H9 (cell line): ENCODE data around the gene CMSS1. TPM values are rescaled to one million over a fixed set of nuclear protein-coding genes. Genes with fewer than 3 reads are reported as not detected.

Experiments
- DNase-seq: peaks from one replicate; pipeline ENCODE4 v3.0.0-alpha.2; 2017
- H2AFZ ChIP-seq: one replicate; pipeline ENCODE4 v1.6.1; 2013; ENCODE audit warnings: mild to moderate bottlenecking, low read length, control low read depth, moderate library complexity
- H2AK5ac ChIP-seq: 2 replicates; pipeline ENCODE4 v1.6.1; 2013; ENCODE audit warnings: low read length, control low read depth, mixed read lengths; ENCODE audit not compliant: insufficient read length
- H2BK120ac ChIP-seq: one replicate; pipeline ENCODE4 v1.6.1; 2013; ENCODE audit warnings: low read depth, mild to moderate bottlenecking, low read length, control low read depth, inconsistent platforms; ENCODE audit not compliant: poor library complexity, severe bottlenecking
- H2BK12ac ChIP-seq: 2 replicates; pipeline ENCODE4 v1.6.1; 2013; ENCODE audit warnings: low read length, control low read depth, mixed read lengths, low read depth; ENCODE audit not compliant: insufficient read length
- H2BK15ac ChIP-seq: 2 replicates; pipeline ENCODE4 v1.6.1; 2013; ENCODE audit warnings: low read depth, low read length, control low read depth
- H2BK20ac ChIP-seq: one replicate; pipeline ENCODE4 v1.6.1; 2013; ENCODE audit warnings: low read depth, mild to moderate bottlenecking, low read length, control low read depth, inconsistent platforms; ENCODE audit not compliant: poor library complexity, severe bottlenecking
- H2BK5ac ChIP-seq: 2 replicates; pipeline ENCODE4 v1.6.1; 2013; ENCODE audit warnings: low read length, control low read depth, mixed read lengths; ENCODE audit not compliant: insufficient read length
- H3K14ac ChIP-seq: 2 replicates; pipeline ENCODE4 v1.6.1; 2013; ENCODE audit warnings: low read length, control low read depth; ENCODE audit not compliant: insufficient read depth
- H3K18ac ChIP-seq: 2 replicates; pipeline ENCODE4 v1.6.1; 2013; ENCODE audit warnings: low read depth, mild to moderate bottlenecking, mixed read lengths, low read length, control low read depth; ENCODE audit not compliant: insufficient read length
- H3K23ac ChIP-seq: 2 replicates; pipeline ENCODE4 v1.6.1; 2013; ENCODE audit warnings: low read length, control low read depth, mixed read lengths, low read depth; ENCODE audit not compliant: insufficient read length
- H3K23me2 ChIP-seq: 2 replicates; pipeline ENCODE4 v1.6.1; 2013; ENCODE audit warnings: low read depth, mild to moderate bottlenecking, mixed read lengths, low read length, control low read depth; ENCODE audit not compliant: insufficient read length, poor library complexity, severe bottlenecking
- H3K27ac ChIP-seq: 2 replicates; pipeline ENCODE4 v1.5.1; 2013; ENCODE audit warnings: low read length, control low read depth, mixed read lengths, low read depth; ENCODE audit not compliant: insufficient read length
- H3K27me3 ChIP-seq: 2 replicates; pipeline ENCODE4 v1.6.1; 2013; ENCODE audit warnings: low read length, control low read depth, inconsistent platforms; ENCODE audit not compliant: insufficient read depth
- H3K4ac ChIP-seq: 2 replicates; pipeline ENCODE4 v1.6.1; 2013; ENCODE audit warnings: low read depth, mild to moderate bottlenecking, control low read depth, inconsistent platforms, low read length, moderate library complexity
- H3K4me1 ChIP-seq: 2 replicates; pipeline ENCODE4 v1.6.1; 2013; ENCODE audit warnings: low read length, control low read depth, inconsistent platforms; ENCODE audit not compliant: insufficient read depth
- H3K4me2 ChIP-seq: 2 replicates; pipeline ENCODE4 v1.6.1; 2013; ENCODE audit warnings: low read length, control low read depth, mixed read lengths; ENCODE audit not compliant: insufficient read length, insufficient read depth
- H3K56ac ChIP-seq: 2 replicates; pipeline ENCODE4 v1.6.1; 2013; ENCODE audit warnings: low read depth, mild to moderate bottlenecking, mixed read lengths, low read length, control low read depth; ENCODE audit not compliant: insufficient read length
- H3K79me1 ChIP-seq: 2 replicates; pipeline ENCODE4 v1.6.1; 2013; ENCODE audit warnings: low read depth, mild to moderate bottlenecking, moderate library complexity, low read length, control low read depth, inconsistent platforms; ENCODE audit not compliant: insufficient read depth, poor library complexity, severe bottlenecking
- H3K79me2 ChIP-seq: 2 replicates; pipeline ENCODE4 v1.6.1; 2013; ENCODE audit warnings: low read length, control low read depth, inconsistent platforms; ENCODE audit not compliant: insufficient read depth
- H3K9ac ChIP-seq: 2 replicates; pipeline ENCODE4 v1.6.1; 2013; ENCODE audit warnings: low read length, control low read depth, mixed read lengths; ENCODE audit not compliant: insufficient read length; ENCODE audit errors: extremely low read depth
- H3K9me3 ChIP-seq: one replicate; pipeline ENCODE4 v1.6.1; 2013; ENCODE audit warnings: low read depth, low read length, inconsistent platforms; ENCODE audit not compliant: control insufficient read depth
- H3T11ph ChIP-seq: one replicate; pipeline ENCODE4 v1.6.1; 2013; ENCODE audit warnings: mild to moderate bottlenecking, low read length, control low read depth, inconsistent platforms
- H4K20me1 ChIP-seq: one replicate; pipeline ENCODE4 v1.6.1; 2013; ENCODE audit not compliant: control insufficient read depth, insufficient read length, insufficient read depth
- H4K5ac ChIP-seq: 2 replicates; pipeline ENCODE4 v1.6.1; 2013; ENCODE audit warnings: low read depth, mild to moderate bottlenecking, mixed read lengths, low read length, control low read depth; ENCODE audit not compliant: insufficient read length
- H4K8ac ChIP-seq: replicated peaks from 2 replicates; pipeline ENCODE4 v1.6.1; 2013; ENCODE audit warnings: low read length, control low read depth, mixed read lengths, low read depth; ENCODE audit not compliant: insufficient read length
- H4K91ac ChIP-seq: 2 replicates; pipeline ENCODE4 v1.6.1; 2013; ENCODE audit warnings: low read depth, mild to moderate bottlenecking, moderate library complexity, mixed read lengths, low read length, control low read depth; ENCODE audit not compliant: insufficient read length
- H3K27ac Mint-ChIP-seq, 3 experiments: 2 replicates in 2 of 3; 3 replicates in 1 of 3; pipeline ENCODE4 v1.8.0; 2020 to 2021; ENCODE audit warnings: mixed read lengths in 3 of 3, mild to moderate bottlenecking in 1 of 3, moderate library complexity in 1 of 3
- H3K27me3 Mint-ChIP-seq: 2 replicates; pipeline ENCODE4 v1.8.0; 2021; ENCODE audit warnings: low read depth, mild to moderate bottlenecking, moderate library complexity, mixed read lengths
- H3K36me3 Mint-ChIP-seq, 3 experiments: 2 replicates in 2 of 3; 3 replicates in 1 of 3; pipeline ENCODE4 v1.8.0; 2020 to 2021; ENCODE audit warnings: low read depth in 3 of 3, mixed read lengths in 3 of 3; ENCODE audit not compliant: insufficient read depth in 1 of 3
- H3K4me1 Mint-ChIP-seq, 2 experiments: 2 replicates each; pipeline ENCODE4 v1.8.0; 2020; ENCODE audit warnings: mixed read lengths in 2 of 2
- H3K4me3 Mint-ChIP-seq, 2 experiments: 2 replicates in 1 of 2; 3 replicates in 1 of 2; pipeline ENCODE4 v1.8.0; 2020 to 2021; ENCODE audit warnings: mild to moderate bottlenecking in 2 of 2, mixed read lengths in 2 of 2, moderate library complexity in 1 of 2
- H3K9me3 Mint-ChIP-seq, 2 experiments: 2 replicates in 1 of 2; 3 replicates in 1 of 2; pipeline ENCODE4 v1.8.0; 2020; ENCODE audit warnings: mild to moderate bottlenecking in 2 of 2, mixed read lengths in 2 of 2, moderate library complexity in 1 of 2
- WGBS: extraction: QIAGEN DNeasy Blood & Tissue Kit; methylation state at CpG from one replicate; pipeline ENCODE4 v1.1.7; 2013; ENCODE audit warnings: missing lambda C conversion rate, low lambda C conversion rate, mixed read lengths; ENCODE audit not compliant: insufficient read length; ENCODE audit errors: extremely low coverage; 5-methylcytosine and 5-hydroxymethylcytosine counted together
- total RNA-seq: library from RNA; stranded (reverse); gene quantifications from 2 replicates; pipeline ENCODE4 v1.2.1, GENCODE V29; 2021
- TF ChIP-seq, protein P1 (sequence below): fragments of 200-600 bp; sonication (generic); conservative IDR thresholded peaks from 3 replicates; pipeline ENCODE4 v1.8.0; 2021; ENCODE audit warnings: antibody characterized with exemption, mild to moderate bottlenecking

Gene CMSS1
- total RNA-seq, 1 experiment from 2014 or later, result 61.8 TPM

DNA sequence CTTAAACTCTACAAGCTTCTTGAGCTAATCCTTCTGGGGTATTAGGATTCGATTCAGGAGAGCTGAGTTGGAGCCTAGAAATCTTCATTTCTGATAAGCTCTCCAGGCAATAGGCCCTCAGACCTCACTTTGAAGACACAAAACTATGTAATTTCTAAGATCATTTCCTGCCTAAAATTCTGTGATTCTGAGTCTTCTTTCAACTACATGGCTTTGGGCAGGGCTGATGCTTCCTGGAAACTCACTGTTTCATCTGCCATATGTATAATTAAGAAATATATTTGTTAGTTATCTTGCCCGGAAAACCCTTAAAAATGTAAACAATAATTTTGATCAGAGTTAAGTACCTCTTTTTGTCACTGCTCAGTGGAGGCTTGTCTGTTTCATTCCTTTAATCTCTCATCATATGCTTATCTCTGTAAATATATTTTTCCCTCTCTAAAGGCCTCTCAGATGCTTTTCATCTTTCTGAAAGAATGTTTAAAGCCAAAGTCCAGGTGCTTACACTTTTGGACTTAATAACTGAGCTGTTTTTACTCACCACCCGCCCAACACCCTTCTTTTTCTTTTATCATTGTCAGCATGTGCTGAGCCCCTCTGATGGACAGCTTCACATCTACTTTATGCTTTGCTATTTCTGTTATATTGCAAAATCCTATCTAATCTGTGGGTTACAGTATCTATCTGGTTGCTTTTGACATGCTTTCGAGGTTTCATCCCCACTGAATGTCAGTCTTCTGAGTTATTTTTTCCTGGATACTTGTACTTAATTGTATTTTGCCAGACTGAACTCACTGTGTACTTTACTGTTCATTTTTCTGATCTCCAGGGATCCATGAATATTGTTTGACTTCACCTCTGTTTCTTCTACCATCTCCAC, 258.4 kb downstream of the CMSS1 start:
- no peak overlapping the region for H2BK20ac ChIP-seq
- no peak overlapping the region for H3K18ac ChIP-seq
- no peak overlapping the region for H2BK12ac ChIP-seq
- no CpG with 5 or more reads among the region's 4 CpGs for WGBS
- H3K56ac ChIP-seq, result no peak overlapping the region
- H2AK5ac ChIP-seq, result no peak overlapping the region
- H4K20me1 ChIP-seq, result no peaks in the 10 kb centered on the region
- no peak overlapping the region for H3T11ph ChIP-seq
- Mint-ChIP-seq H3K4me3 (no peak overlapping the region), H3K36me3 (no peaks in the 10 kb centered on the region), H3K9me3 (no peaks in the 10 kb centered on the region), H3K27me3 (no peaks in the 10 kb centered on the region), H3K27ac (0 out of 7 replicates have a peak overlapping the region, but pooled peaks of 1 of the 3 experiments have one; percentile 3), H3K4me1 (peaks cover 18 to 22% of the 10 kb centered on the region in 2 experiments)
- H4K8ac ChIP-seq, result no peak overlapping the region
- H3K23ac ChIP-seq, result no peak overlapping the region
- no peak overlapping the region for H2BK120ac ChIP-seq
- H2AFZ ChIP-seq, result no peak overlapping the region
- H3K27me3 ChIP-seq, result no peaks in the 10 kb centered on the region
- no peak for DNase-seq
- H3K4me1 ChIP-seq, result peaks cover 5% of the 10 kb centered on the region
- no peak overlapping the region for H3K4ac ChIP-seq
- no peak overlapping the region for H3K4me2 ChIP-seq
- H3K23me2 ChIP-seq, result no peaks in the 10 kb centered on the region
- H3K79me1 ChIP-seq, result no peaks in the 10 kb centered on the region
- H4K5ac ChIP-seq, result no peak overlapping the region
- H3K27ac ChIP-seq, result no peak overlapping the region
- H2BK15ac ChIP-seq, result no peak overlapping the region
- no peaks in the 10 kb centered on the region for H3K9me3 ChIP-seq
- H4K91ac ChIP-seq, result no peak overlapping the region
- H3K9ac ChIP-seq, result no peak overlapping the region
- no peaks in the 10 kb centered on the region for H3K79me2 ChIP-seq
- TF ChIP-seq, protein P1, sequence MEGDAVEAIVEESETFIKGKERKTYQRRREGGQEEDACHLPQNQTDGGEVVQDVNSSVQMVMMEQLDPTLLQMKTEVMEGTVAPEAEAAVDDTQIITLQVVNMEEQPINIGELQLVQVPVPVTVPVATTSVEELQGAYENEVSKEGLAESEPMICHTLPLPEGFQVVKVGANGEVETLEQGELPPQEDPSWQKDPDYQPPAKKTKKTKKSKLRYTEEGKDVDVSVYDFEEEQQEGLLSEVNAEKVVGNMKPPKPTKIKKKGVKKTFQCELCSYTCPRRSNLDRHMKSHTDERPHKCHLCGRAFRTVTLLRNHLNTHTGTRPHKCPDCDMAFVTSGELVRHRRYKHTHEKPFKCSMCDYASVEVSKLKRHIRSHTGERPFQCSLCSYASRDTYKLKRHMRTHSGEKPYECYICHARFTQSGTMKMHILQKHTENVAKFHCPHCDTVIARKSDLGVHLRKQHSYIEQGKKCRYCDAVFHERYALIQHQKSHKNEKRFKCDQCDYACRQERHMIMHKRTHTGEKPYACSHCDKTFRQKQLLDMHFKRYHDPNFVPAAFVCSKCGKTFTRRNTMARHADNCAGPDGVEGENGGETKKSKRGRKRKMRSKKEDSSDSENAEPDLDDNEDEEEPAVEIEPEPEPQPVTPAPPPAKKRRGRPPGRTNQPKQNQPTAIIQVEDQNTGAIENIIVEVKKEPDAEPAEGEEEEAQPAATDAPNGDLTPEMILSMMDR, result no peak
- no peak overlapping the region for H3K14ac ChIP-seq
- no peak overlapping the region for H2BK5ac ChIP-seq
